ENCODE results near the gene IDI2.

Gene IDI2

DNA sequence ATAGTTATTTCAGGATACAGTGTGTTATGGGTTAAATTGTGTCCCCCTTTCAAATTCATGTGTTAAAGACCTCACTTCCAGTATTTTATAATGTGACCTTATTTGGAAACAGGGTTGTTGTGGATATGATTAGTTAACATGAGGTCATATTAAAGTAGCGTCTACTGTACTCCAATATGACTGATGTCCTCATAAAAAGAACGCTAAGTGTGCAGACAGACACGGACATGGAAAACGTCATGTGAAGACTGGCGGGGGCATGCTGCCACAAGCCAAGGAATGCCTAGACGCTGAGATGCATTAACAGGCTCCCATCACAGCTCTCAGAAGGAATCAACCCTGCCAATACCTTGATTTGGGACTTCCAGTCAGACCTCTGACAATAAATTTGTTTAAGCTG is 29.0 kb upstream of the IDI2 start:
- TF ChIP-seq GATA2 (IDR thresholded peaks at IDR 0.05; ENCODE audit: low read depth, low read length): no peak
- no peak for TF ChIP-seq GATA3 (IDR thresholded peaks at IDR 0.05; ENCODE audit: low read depth, low read length)

DNA sequence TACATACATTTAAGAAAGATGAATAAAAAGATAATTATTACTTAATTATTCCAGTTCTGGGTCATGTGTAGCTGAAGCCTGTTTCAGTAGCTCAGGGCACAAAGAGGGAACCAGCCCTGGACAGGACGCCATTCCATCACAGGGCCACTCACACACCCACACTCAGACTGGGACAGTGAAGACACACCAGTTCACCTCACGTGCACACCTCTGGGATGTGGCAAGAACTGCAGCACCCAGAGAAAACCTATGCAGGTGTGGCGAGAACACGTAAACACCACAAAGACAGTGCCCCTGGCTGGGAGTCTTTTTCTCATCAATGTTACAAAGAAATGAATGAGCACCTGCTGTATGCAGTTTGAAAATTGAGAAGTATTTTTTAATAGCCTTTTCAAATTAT is 24.9 kb upstream of the IDI2 start:
- TF ChIP-seq GATA2 (IDR thresholded peaks at IDR 0.05; ENCODE audit: low read depth, low read length) (no peak), GATA3 (IDR thresholded peaks at IDR 0.05; ENCODE audit: low read depth, low read length) (no peak)

DNA sequence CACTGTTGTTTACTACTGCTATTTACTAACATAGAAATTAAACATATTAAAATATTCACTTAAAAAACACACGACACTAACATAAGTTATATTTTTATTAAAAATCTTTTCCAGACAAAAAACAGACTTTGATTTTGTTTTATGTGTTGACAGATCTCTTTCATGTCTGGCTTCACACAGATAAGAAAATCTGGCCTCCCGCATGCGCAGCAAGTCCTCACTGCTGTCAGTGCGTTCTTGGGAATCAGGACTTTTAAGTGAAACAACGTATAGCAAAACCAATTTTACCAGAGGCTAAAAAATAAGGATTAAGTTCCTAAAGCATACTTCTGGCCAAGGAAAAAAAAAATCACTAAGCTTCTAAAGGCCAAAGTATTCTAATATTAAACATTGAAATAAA is 24.5 kb upstream of the IDI2 start:
- TF ChIP-seq GATA3 (IDR thresholded peaks at IDR 0.05; ENCODE audit: low read depth, low read length) (no peak), GATA2 (IDR thresholded peaks at IDR 0.05; ENCODE audit: low read depth, low read length) (0 out of 2 replicates have a peak, but pooled peaks have one; percentile 30)

DNA sequence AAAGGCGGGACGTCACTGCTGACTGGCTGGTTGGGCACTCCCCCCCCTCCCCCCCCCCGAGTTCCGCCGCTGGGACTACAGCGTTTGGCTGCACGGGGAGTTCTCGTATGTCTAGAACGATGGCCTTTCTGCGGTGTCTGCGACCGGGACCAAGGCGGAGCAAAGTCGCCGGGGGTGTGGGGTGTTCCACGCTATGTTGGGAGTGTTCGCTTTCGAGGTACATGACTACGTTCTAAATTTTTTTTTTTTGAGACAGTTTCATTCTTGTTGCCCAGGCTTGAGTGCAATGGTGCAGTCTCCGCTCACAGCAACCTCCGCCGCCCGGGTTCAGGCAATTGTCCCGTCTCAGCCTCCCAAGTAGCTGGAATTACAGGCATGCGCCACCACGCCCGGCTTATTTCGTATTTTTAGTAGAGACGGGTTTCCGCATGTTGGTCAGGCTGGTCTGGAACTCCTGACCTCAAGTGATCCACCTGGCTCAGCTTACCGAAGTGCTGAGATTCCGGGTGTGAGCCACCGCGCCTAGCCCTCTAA is 23.8 kb upstream of the IDI2 start:
- TF ChIP-seq GATA3 (IDR thresholded peaks at IDR 0.05; ENCODE audit: low read depth, low read length): no peak
- TF ChIP-seq GATA2 (IDR thresholded peaks at IDR 0.05; ENCODE audit: low read depth, low read length): no peak

DNA sequence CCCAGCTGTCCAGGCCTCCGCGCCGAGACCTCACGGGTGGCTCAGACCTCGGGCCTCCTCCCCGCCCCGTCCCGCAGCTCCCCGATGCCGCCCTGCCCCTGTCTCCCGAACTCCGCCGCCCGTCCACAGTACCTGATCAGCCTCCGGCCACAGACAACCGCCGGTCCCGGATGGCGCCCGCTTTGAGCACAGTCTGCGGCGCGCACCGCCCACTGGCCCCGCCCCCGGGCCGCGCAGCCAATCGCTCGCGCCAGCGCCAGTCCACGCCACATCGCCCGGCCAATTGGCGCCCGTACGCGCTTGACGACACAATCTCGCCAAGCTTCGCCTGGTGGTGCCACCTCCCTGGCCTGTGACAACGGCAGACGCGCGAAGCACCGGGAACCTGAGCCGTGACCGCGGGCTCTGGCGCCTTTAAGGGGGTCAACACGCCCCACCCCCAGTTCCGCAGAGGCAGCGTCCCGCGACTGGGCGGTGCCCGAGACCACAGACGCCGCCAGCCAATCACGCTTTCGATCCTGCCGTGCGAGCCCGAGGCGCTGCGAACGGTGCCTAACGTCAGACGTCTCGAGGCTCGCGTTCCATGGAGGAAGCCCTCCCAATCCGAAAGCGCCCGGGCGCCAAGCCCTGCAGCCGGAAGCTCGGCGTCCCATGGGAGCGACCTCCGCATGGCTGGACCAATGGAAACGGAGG is 23.2 kb upstream of the IDI2 start, which contains the start of gene IDI1:
IDI1 (minus strand) TSS at position 388 of the 693 bp plus-strand sequence; CDS start at position 272, 116 bp downstream.
- TF ChIP-seq GATA3 (IDR thresholded peaks at IDR 0.05; ENCODE audit: low read depth, low read length) (no peak), GATA2 (IDR thresholded peaks at IDR 0.05; ENCODE audit: low read depth, low read length) (no peak)

DNA sequence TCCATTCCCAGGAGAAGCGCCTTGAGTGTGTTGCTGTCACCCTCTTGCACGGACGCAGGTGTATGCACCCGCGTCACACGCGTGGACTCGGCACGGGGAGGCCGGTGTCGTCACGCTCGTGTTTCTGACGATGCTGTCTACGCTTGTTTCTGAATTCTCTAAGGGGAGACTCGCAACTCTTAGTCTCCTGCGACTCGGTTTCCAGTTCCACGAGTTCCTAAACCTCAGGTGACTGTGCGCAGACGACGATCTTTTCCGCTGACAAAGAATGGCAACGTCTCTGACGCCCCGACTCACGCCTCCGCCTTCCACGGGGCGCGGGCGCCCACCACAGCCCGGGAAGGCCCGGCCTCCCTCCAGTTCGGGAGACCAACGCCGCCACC is 22.7 kb upstream of the IDI2 start:
- no peak for TF ChIP-seq GATA3 (IDR thresholded peaks at IDR 0.05; ENCODE audit: low read depth, low read length)
- no peak for TF ChIP-seq GATA2 (IDR thresholded peaks at IDR 0.05; ENCODE audit: low read depth, low read length)

DNA sequence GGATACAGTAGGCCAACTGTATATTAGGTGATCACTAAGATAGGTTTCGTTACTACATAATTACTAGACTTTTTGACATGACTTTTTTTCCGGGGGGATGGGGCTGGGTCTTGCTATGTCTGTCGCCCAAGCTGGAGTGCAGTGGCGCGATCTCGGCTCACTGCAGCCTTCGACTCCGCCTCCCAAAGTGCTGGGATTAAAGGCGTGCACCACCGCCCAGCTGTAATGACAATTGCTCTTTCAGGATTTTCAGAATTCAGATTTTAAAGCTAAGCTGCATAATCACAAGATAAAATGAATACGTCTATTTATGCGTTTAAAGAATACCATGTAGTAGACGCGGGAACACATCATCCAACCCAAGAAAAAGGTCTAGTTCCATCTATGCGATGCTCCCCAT is 22.3 kb upstream of the IDI2 start:
- TF ChIP-seq GATA3 (IDR thresholded peaks at IDR 0.05; ENCODE audit: low read depth, low read length) (no peak), GATA2 (IDR thresholded peaks at IDR 0.05; ENCODE audit: low read depth, low read length) (no peak)

DNA sequence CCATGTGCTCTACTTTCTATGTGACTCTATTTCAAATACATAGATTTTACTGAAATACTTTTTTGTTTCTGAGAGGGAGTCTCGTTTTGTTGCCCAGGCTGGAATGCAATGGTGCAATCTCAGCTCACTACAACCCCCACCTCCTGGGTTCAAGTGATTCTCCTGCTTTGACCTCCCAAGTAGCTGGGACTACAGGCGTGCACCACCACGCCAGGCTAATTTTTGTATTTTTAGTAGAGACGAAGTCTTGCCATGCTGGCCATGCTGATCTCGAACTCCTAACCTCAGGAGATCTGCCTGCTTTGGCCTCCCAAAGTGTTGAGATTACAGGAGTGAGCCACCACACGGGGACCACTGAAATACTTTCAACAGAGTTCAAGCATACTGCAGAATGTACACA is 19.8 kb upstream of the IDI2 start:
- TF ChIP-seq GATA3 (IDR thresholded peaks at IDR 0.05; ENCODE audit: low read depth, low read length) (no peak), GATA2 (IDR thresholded peaks at IDR 0.05; ENCODE audit: low read depth, low read length) (no peak)

DNA sequence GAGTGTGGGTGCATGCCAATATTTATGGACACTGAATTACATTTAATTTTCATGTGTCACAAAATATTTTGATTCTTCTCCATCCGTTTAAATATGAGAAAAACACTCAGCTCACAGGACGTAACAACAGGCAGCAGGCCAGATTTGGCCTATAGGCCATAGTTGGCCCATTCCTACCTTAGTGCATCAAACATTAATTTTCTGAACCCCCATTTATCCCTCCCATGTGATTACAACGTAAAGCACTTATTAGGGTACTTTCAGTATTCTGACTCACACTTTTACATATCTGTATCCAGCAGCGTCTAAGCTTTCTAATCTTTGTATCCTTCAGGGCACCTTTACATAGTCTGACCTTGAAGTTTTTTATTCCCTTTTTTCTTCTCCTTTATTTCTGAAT is 19.3 kb upstream of the IDI2 start:
- TF ChIP-seq GATA2 (IDR thresholded peaks at IDR 0.05; ENCODE audit: low read depth, low read length): no peak
- no peak for TF ChIP-seq GATA3 (IDR thresholded peaks at IDR 0.05; ENCODE audit: low read depth, low read length)

DNA sequence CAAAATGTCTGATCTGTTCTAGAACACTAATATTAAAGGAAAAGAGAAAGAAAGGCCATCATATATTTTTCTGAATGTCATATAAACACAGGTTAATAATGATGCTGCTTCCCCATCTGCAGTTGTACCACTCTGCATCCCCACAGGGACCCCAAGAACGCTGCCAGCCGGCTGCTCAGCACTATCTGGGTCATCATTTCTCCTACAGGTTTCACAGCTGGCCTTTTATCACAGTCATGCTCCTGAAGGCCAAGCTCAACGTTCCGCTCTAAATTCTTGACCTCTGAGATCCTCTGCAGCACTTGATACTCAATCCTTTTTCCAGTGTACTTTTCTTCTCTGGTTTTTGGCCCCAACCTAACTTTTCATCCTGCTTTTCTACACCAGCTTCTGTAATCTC is 18.5 kb upstream of the IDI2 start:
- TF ChIP-seq GATA2 (IDR thresholded peaks at IDR 0.05; ENCODE audit: low read depth, low read length): no peak
- TF ChIP-seq GATA3 (IDR thresholded peaks at IDR 0.05; ENCODE audit: low read depth, low read length): no peak

DNA sequence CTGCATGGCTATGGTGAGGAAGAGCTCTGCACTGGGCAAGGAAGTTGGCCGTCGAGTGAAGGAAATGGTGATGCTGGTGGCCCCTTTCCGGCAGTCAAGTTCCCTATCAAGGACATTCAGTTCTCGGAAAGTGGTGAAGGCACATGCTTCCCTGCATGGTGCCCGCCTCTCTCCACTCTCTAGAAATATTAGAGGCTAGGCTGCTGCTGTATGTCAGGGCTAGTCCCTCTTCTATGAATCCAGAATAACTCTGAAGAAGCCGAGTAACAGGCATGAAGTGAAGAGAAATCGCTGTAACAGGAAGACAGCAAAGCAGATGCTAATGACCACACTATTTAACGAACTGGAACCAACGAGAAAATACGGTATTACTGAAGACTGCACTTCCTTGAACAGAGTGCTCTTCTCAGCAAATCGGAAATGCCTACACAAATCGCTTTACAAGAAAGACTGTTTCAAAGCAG is 17.9 kb upstream of the IDI2 start:
- TF ChIP-seq GATA2 (IDR thresholded peaks at IDR 0.05; ENCODE audit: low read depth, low read length) (no peak), GATA3 (IDR thresholded peaks at IDR 0.05; ENCODE audit: low read depth, low read length) (no peak)

DNA sequence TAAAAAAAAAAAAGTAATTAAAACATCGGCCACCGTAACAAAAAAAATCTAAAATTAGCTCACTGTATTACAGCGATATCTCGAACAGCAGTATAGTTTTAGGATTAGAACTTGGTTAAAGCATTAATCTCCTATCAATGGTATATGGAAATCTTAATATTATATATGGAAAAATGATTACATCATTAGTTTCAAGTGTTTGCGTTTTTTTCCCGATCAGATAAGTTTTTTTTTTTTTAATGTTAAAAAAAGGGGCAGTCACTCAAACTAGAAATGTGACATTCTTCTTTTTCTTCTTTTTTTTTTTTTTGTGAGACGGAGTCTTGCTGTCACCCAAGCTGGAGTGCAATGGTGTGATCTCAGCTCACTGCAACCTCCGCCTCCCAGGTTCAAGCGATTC is 15.9 kb upstream of the IDI2 start:
- TF ChIP-seq GATA2 (IDR thresholded peaks at IDR 0.05; ENCODE audit: low read depth, low read length): no peak
- no peak for TF ChIP-seq GATA3 (IDR thresholded peaks at IDR 0.05; ENCODE audit: low read depth, low read length)

DNA sequence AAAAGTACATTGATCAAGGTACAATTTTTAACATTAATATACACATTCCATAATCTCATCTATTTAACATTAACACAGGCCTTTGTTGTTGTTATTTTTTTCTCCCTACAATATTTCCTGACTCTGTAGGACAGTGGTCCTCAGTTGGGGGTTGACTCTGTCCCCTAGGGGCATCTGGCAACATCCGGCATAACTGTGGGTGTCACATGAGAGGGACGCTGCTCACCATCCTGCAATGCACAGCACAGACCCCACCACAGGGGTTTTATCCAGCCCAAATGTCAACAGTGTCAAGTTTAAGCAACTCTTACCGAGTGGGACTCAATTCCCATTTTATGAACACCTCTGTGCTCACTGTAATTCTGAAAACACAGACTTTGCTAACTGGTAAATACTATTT is 14.5 kb upstream of the IDI2 start:
- TF ChIP-seq GATA2 (IDR thresholded peaks at IDR 0.05; ENCODE audit: low read depth, low read length) (no peak), GATA3 (IDR thresholded peaks at IDR 0.05; ENCODE audit: low read depth, low read length) (no peak)

DNA sequence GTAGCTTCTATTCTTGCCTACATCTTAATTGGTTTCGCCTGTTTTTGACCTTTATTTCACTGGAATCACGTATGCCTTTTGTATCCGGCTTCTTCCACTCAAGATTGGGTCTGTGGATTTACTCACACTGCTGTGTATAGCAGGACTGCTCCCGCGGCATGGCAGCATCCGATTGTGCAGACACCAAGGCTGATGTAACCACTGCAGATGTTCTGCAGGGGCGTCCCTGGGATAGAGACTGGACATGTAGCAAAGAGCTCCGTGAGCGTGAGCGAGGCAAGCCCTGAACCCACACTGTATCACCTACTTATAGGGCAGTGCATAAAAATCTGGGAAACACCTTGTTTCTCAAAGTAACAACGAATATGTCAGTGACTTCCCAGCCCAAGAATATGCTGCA is 11.4 kb upstream of the IDI2 start:
- TF ChIP-seq GATA2 (IDR thresholded peaks at IDR 0.05; ENCODE audit: low read depth, low read length): no peak
- TF ChIP-seq GATA3 (IDR thresholded peaks at IDR 0.05; ENCODE audit: low read depth, low read length): no peak

DNA sequence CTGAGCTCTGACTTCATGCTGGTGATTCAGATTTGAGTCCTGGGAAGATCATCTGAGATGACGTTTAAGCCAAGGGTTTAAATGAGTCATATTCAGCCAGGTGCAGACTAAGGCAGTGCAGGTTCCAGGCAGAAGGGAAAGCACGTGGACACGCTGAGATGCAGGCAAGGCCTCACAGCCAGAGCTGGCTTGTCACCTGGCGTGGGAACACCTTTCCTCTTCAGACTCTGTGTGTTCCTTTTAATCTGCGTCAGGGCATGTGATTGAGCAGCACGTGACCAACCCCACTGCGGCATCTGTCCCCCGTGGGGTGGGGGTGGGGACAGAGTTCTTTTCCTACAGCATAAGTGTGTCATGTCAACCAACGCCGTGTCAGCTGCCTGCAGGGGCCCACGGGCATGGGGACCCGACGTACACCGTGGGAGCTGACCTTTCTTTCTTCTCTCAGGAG is 10.7 kb upstream of the IDI2 start:
- TF ChIP-seq GATA2 (IDR thresholded peaks at IDR 0.05; ENCODE audit: low read depth, low read length) (no peak), GATA3 (IDR thresholded peaks at IDR 0.05; ENCODE audit: low read depth, low read length) (no peak)
